Hematopoietic multipotent progenitor cell treated with erythropoietin and hydrocortisone succinate and interleukin-3 and kit ligand, for 4 days (in vitro differentiated cells): ENCODE results near the gene NACC2.
"Not testable (repeated sequence)": the region's sequence is repeated elsewhere in the genome, so short reads cannot be mapped to it uniquely, and the experiment has no call there.

Experiments
- DNase-seq: peaks from one replicate; pipeline ENCODE4 v3.0.0-alpha.2; 2015

NACC2 gene

GRCh38 chr9:136079211-136079915, 15.7 kb downstream of the NACC2 start:
- DNase-seq = no peak

- no peak for DNase-seq
Observed at GRCh38 chr9:136078498-136079011, 16.5 kb downstream of the NACC2 start.

- DNase-seq = no peak
Observed at GRCh38 chr9:136078024-136078423, 17.1 kb downstream of the NACC2 start.

GRCh38 chr9:136077491-136077890, 17.6 kb downstream of the NACC2 start:
- DNase-seq = no peak

GRCh38 chr9:136075881-136076678, 19.0 kb downstream of the NACC2 start:
- DNase-seq = peak; percentile 79

DNA sequence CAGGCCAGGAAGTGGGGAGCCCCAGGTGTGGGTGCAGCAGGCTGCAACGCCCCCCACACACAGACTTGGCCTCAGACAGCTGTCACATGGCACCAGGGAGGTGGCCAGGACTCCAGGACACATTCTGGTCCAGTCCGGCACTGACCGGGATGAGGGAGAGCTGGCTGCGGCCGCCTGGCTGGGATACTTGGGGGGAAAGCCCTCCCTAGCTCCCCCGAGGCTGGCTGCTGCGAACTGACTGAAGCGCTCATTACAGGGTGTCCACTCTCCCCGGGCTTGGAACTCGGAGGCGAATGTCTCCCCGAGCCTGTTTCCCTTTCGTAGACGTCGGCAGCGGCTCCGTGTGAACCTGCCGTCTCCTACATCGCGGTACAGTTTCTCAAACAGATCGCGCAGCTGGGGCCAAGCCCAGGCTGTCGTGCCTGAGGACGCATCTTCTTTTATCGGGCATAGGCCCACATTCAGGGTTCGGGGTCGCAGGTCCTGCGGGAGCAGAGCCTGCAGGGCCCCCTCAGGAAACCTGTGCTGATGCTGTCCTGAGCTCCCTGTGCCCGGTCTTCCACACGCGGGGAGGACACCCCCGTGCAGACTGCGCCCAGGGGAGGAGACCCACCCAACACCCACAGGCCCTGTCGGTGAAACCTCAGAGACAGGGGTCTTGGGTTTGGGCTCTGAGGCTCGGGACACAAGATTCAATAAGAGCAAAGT, 19.8 kb downstream of the NACC2 start:
- no peak for DNase-seq

- no peak for DNase-seq
Observed at GRCh38 chr9:136074706-136075105, 20.4 kb downstream of the NACC2 start.

GRCh38 chr9:136062657-136063439, 32.2 kb downstream of the NACC2 start:
- no peak for DNase-seq

GRCh38 chr9:136061916-136062315, 33.2 kb downstream of the NACC2 start:
- DNase-seq = not testable (repeated sequence)

- DNase-seq = no peak
Observed at GRCh38 chr9:136061405-136061804, 33.7 kb downstream of the NACC2 start.

DNA sequence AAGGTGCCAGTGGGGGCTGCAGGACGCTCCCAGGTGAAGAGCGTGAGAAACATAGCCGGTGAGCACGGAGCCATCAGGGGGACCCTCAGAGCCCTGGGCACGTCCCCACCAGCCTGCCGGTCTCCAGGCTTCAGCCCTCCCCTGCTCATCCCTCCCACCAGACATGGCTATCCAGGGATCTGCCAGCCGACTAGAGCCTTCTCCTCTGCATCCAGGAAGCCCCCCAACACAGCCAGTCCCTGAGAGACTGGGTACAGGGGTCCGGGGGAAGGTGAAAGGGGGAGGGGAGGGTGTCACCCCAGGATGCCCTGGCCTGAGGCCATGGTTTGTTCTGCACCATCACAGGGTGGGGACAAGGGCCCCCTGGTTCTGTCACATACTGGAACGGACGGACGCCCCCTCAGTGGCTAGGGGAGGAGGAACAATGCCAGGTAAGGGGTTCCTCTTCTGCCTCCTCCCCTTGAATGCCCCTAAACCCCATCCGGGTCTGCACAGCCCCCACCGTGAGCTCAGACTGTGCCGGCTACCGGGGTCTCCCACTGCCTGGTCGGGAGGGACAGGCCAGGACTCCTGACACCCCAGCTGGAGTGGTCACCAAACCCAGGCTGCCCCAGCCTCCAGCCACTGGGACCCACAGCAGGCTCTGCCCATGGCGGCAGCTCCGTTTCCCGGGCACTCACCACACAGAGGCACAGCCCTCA, 34.3 kb downstream of the NACC2 start:
- DNase-seq = no peak

DNA sequence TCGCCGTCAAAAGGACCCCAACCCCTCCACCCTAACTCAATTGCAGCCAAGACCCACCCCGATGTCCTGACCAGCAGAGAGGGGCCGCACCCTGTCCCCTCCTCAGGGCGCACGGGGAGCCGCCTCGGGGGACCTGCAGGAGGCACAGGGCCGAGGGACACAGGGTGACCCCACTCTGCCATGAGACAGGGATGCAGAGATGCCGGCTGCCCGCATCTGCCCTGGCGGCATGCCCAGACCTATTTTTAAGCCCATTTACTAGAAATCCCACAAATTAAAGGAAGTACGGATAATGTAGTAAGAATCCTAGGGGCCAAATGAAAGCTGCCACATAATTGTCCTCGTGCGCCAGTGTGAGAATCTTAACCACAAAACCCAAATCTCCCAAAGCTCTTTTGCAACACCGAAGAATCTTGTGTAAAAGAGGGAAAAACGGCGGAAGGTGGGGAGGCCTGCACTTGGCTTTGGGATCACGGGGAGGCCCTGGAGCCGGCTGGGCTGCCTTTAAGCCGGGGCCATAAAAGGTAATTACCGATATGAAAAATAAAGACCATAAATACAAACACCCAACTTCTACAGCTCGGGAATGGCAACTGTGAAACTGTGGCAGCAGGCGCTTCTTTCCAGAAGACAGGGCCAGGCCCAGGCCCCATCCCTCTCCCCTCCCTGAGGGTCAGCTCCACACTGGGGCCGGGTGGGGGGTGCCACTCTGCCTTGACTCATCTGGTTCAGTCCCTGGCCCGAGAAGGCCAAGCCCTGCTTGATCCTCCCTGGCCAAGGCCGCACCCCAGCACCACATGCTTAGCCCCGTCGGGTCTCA, 35.0 kb downstream of the NACC2 start:
- DNase-seq = peak; percentile 29

- no peak for DNase-seq
Observed at GRCh38 chr9:136059321-136059791, 35.7 kb downstream of the NACC2 start.

DNA sequence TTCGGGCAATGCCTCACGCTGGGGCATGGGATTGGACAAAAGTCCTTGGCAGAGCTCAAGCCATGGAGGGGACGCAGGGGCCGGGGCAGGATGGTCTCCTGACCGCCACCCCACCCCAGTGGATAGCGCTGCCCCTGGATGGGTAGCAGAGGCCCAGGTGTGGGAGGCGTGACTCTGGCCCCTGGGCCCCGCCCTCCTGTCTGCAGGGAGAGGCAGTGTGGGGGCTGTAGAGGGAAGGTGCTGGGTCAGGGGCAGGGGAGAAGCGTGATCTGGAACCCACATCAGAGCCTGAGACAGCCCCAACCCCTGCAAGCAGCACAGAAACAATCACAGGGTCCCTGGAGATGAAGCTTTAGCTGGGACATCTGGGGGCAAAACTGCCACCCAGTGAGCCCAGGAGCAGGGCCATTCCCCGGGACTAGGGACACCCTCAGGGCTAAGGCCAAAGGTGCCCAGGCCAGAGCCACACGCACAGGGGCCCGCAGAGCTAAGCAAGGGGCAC, 36.2 kb downstream of the NACC2 start:
- DNase-seq = no peak

GRCh38 chr9:136058084-136058483, 37.0 kb downstream of the NACC2 start:
- no peak for DNase-seq

DNA sequence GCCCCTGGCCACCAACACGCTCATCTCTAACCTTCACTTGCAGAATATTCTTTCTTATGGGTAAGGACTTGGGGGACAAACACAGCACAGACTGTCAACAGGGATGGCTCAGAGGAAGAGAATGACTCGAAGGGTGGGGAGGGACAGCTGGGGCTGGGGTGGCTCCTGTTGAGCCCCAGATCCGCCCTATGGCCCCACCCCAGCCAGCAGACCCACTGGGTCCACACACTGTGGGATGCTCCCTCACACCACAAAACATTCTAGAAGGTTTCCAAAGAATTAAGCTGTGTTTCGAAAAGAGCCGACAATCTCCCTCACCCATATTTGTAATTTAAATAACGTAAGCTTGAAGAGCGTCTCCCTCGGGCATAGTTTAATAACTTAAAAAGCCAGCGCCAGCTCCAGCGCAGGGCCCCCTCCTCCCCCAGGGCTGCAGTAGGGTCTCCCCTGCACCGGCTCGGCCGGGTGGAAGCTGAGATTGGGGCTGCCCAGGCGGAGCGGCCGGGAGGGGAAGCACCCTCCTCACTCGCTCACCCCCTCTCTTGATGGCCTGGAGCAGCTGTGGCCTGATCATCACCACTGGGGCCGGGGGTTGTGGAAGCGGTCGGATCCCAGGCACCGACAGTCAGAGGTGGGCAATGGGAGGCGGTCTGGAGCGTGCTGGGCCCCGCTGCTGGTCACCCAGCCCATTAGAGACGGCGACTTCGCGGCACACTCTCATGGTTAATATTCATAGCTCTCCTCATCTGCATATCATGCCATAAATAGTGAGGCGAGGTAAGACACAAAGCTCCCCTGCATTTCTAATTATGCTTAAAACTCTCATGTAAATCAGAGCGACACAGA, 37.6 kb downstream of the NACC2 start:
- DNase-seq = no peak

DNA sequence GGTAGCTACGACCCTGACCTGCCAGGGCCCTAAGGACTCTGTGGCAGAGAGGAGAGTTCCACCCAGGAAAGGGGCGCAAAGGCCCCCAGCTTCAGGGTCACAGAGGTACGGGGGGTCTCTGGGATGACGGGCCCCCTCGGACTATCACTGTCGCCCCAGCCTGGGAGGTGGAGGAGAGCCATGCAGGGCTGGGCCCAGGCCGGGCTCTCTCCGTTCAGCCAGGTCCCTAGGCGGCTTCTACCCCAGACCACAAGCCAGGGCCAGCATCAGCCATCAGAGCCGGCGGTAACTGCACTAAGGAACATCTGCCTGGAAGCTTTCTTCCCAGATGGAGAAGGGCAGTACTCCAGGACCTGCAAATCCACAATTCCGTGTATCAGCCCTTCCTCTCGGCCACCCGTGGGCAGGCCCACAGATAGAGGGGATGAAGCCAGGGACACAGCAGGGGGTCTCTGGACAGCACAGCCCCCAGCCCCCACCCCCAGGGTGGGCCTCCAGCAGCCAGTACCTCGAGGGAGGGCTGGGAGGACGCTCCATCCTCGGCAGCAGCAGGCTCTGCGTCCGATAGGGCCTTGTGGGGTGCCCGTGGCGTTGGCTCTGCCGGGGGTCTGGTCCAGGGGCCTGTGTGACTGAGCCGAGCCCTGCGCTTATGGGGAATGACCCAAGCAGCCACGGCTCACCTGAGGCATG, 38.4 kb downstream of the NACC2 start:
- DNase-seq = no peak

- peak; percentile 61 for DNase-seq
Observed at GRCh38 chr9:136055715-136056545, 39.2 kb downstream of the NACC2 start.
